PC-9 (cell line): ENCODE data around the gene DHX16. TPM values are rescaled to one million over a fixed set of nuclear protein-coding genes. Genes with fewer than 3 reads are reported as not detected.

Source experiments
- BruUV-seq: library from RNA; stranded (reverse); fragments of 400-500 nt; replicated peaks from 2 replicates; lab custom pipeline; 2021; lab: Mats Ljungman, UMichigan
- CTCF ChIA-PET: fragments of 300-600 bp; sonication (Branson Sonifier 250); formaldehyde crosslinking; loops from one replicate; lab custom pipeline; 2022; ENCODE audit warnings: antibody characterized with exemption; lab: Charles Lee
- POLR2A ChIA-PET: fragments of 300-600 bp; sonication (Branson Sonifier 250); formaldehyde crosslinking; loops from one replicate; lab custom pipeline; 2022; ENCODE audit warnings: antibody characterized with exemption; ENCODE audit not compliant: unreplicated experiment; lab: Charles Lee
- DNase-seq, 2 experiments: peaks; one replicate each; pipeline versions ENCODE4 v3.0.0 to v3.0.0-alpha.2; 2015 to 2022; ENCODE audit warnings: mixed read lengths in 1 of 2
- H2AFZ ChIP-seq: fragments of 200-600 bp; sonication (generic); 2 replicates; pipeline ENCODE4 v1.8.1; 2017; ENCODE audit warnings: antibody characterized with exemption
- H3F3A ChIP-seq: fragments of 200-600 bp; sonication (generic); 2 replicates; pipeline ENCODE4 v1.8.1; 2017; ENCODE audit warnings: antibody characterized with exemption, mild to moderate bottlenecking, low read depth; ENCODE audit not compliant: insufficient read depth
- H3K27ac ChIP-seq: fragments of 200-600 bp; sonication (generic); 2 replicates; pipeline ENCODE4 v1.6.1; 2016; ENCODE audit warnings: mixed run types
- H3K27me3 ChIP-seq: fragments of 200-600 bp; sonication (generic); 2 replicates; pipeline ENCODE4 v1.6.1; 2016; ENCODE audit warnings: low read depth, mixed run types; ENCODE audit not compliant: insufficient read depth
- H3K36me3 ChIP-seq: fragments of 200-600 bp; sonication (generic); 2 replicates; pipeline ENCODE4 v1.6.1; 2016; ENCODE audit warnings: low read depth, mixed run types
- H3K4me1 ChIP-seq: fragments of 200-600 bp; sonication (generic); replicated peaks from 2 replicates; pipeline ENCODE4 v1.6.1; 2016; ENCODE audit warnings: mixed run types; ENCODE audit not compliant: insufficient read depth
- H3K4me2 ChIP-seq: fragments of 200-600 bp; sonication (generic); 2 replicates; pipeline ENCODE4 v1.6.1; 2017; ENCODE audit warnings: mixed run types
- H3K4me3 ChIP-seq: fragments of 200-600 bp; sonication (generic); 2 replicates; pipeline ENCODE4 v1.6.1; 2016; ENCODE audit warnings: mixed run types
- H3K79me2 ChIP-seq: fragments of 200-600 bp; sonication (generic); 2 replicates; pipeline ENCODE4 v1.6.1; 2017; ENCODE audit warnings: low read depth, mixed run types
- H3K9me2 ChIP-seq: fragments of 200-600 bp; sonication (generic); 2 replicates; pipeline ENCODE4 v1.8.1; 2017; ENCODE audit warnings: mild to moderate bottlenecking; ENCODE audit not compliant: insufficient read depth
- H3K9me3 ChIP-seq: fragments of 200-600 bp; sonication (generic); 2 replicates; pipeline ENCODE4 v1.8.1; 2016; ENCODE audit warnings: low read depth; ENCODE audit not compliant: insufficient read depth
- H4K20me1 ChIP-seq: fragments of 200-600 bp; sonication (generic); 2 replicates; pipeline ENCODE4 v1.8.1; 2017; ENCODE audit not compliant: insufficient read depth
- CTCF ChIP-seq: fragments of 200-600 bp; sonication (generic); conservative IDR thresholded peaks from 2 replicates; pipeline ENCODE4 v1.6.1; 2017; ENCODE audit warnings: mixed run types, antibody characterized with exemption, mild to moderate bottlenecking, moderate library complexity
- EZH2 ChIP-seq: fragments of 200-600 bp; sonication (generic); IDR thresholded peaks from 2 replicates; pipeline ENCODE4 v1.8.0; 2017; ENCODE audit warnings: antibody characterized with exemption, low read depth
- intact Hi-C: fragments of 100-400 bp; cut with micrococcal nuclease; formaldehyde crosslinking; loops from one replicate; pipeline ENCODE4 v1.10.0; 2022; ENCODE audit not compliant: unreplicated experiment
- total RNA-seq: library from RNA; stranded (reverse); gene quantifications from 2 replicates; pipeline ENCODE4 v1.2.3, GENCODE V29; 2021

The DHX16 gene
- total RNA-seq, 1 experiment from 2014 or later: 43.5 TPM

GRCh38 chr6:30705620-30706019, 32.8 kb upstream of the DHX16 start:
- Histone ChIP-seq H3F3A (peaks cover 14% of the 10 kb centered on the region; the same call in 1 of the 2 replicates), H2AFZ (no peak overlapping the region), H3K27ac (no peak overlapping the region), H3K9me3 (no peaks in the 10 kb centered on the region), H3K4me2 (no peak overlapping the region), H3K4me1 (peaks cover 12% of the 10 kb centered on the region), H3K4me3 (no peak overlapping the region), H3K36me3 (no peaks in the 10 kb centered on the region), H3K9me2 (peaks cover 3% of the 10 kb centered on the region; the same call in 1 of the 2 replicates), H3K79me2 (no peaks in the 10 kb centered on the region), H3K27me3 (no peaks in the 10 kb centered on the region), H4K20me1 (no peaks in the 10 kb centered on the region)
- DNase-seq: no peak
- ChIA-PET CTCF (interaction anchor here (0.7 kb wide), 2 partner anchors 10 to 11 kb away, joined by 3 to 4 read pairs; partner anchors contain the start of gene MDC1), POLR2A (no interaction called here)
- TF ChIP-seq CTCF (no peak), EZH2 (no peak)
- intact Hi-C loops: no loop called here
- BruUV-seq: no TSS peak

DNA sequence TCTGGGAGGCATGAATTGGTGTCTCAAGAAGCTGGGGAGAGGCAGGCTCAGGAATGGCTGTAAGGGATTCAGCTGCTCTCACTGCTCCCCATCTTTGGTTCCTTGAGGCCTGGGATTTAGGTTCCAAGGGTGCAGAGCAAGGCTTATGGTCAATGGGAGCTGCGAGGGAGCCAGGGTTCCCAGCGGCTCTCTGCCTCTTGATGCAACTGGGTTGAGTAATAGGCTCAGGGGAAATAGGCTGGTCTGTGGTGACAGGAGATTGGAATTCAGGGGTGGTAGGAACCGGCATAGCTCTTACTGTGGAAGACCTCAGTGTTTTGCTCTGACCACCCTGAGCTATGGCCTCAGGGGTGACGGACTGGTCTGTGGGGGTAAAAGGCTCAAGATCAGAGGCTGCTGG, 31.0 kb upstream of the DHX16 start:
- intact Hi-C loops: no loop called here
- POLR2A ChIA-PET: no interaction called here

DNA sequence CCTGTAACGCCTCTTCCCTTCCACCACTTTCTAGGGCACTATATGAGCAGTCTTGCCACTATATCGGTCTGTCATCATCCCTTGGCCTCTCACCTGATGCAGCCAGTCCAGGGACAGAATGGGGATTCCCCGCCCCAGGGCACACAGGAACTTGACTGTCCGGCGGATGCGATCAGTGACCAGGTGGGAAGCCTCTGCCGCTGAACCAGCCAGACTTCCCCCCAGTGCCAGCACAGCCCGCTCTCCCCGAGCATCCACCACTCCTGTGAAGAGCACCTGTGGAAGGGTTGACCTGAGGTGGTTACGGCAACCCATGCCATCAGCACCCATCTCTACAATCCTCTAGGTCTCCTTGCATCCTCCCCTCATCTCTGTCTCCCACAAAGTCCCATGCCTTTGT, 30.2 kb upstream of the DHX16 start:
- H3K9me3 ChIP-seq: no peaks in the 10 kb centered on the region
- no peak for DNase-seq
- no peaks in the 10 kb centered on the region for H3K36me3 ChIP-seq
- H3K4me1 ChIP-seq: peaks cover 12% of the 10 kb centered on the region
- no peaks in the 10 kb centered on the region for H4K20me1 ChIP-seq
- CTCF ChIA-PET: interaction anchor here (0.6 kb wide), 1 partner anchor 167 kb away, joined by 3 read pairs; no protein-coding TSS in a partner anchor
- no peak overlapping the region for H2AFZ ChIP-seq
- no peak overlapping the region for H3K27ac ChIP-seq
- H3K9me2 ChIP-seq: no peaks in the 10 kb centered on the region
- intact Hi-C loops: no loop called here
- POLR2A ChIA-PET: interaction anchor here (0.6 kb wide), 1 partner anchor 12 kb away, joined by 4 read pairs; the partner anchor contains the start of gene NRM
- no peaks in the 10 kb centered on the region for H3K79me2 ChIP-seq
- peaks cover 11% of the 10 kb centered on the region; the same call in 1 of the 2 replicates for H3F3A ChIP-seq
- no peak for TF ChIP-seq EZH2
- no peak for TF ChIP-seq CTCF
- H3K4me2 ChIP-seq: no peak overlapping the region
- no peak overlapping the region for H3K4me3 ChIP-seq
- no TSS peak for BruUV-seq
- H3K27me3 ChIP-seq: no peaks in the 10 kb centered on the region

More for the DNA sequence above, 31.0 kb upstream of the DHX16 start:
- peaks cover 12% of the 10 kb centered on the region for H3K4me1 ChIP-seq
- H3K4me2 ChIP-seq: no peak overlapping the region
- H2AFZ ChIP-seq: no peak overlapping the region
- H3K9me2 ChIP-seq: no peaks in the 10 kb centered on the region
- no peaks in the 10 kb centered on the region for H4K20me1 ChIP-seq
- H3K27ac ChIP-seq: no peak overlapping the region
- no peaks in the 10 kb centered on the region for H3K36me3 ChIP-seq
- no peaks in the 10 kb centered on the region for H3K79me2 ChIP-seq
- no peak for DNase-seq
- TF ChIP-seq EZH2 (no peak), CTCF (no peak)
- no peaks in the 10 kb centered on the region for H3K9me3 ChIP-seq
- H3K4me3 ChIP-seq: no peak overlapping the region
- no peaks in the 10 kb centered on the region for H3K27me3 ChIP-seq
- no TSS peak for BruUV-seq
- H3F3A ChIP-seq: peaks cover 14% of the 10 kb centered on the region; the same call in 1 of the 2 replicates
- CTCF ChIA-PET: no interaction called here
